ENCODE data around the gene SCRG1. TPM values are rescaled to one million over a fixed set of nuclear protein-coding genes. Genes with fewer than 3 reads are reported as not detected.

The SCRG1 gene
- total and polyA plus RNA-seq, 4 donors: 0.06 to 0.64 (median 0.13) TPM

- Histone ChIP-seq H3K4me3 (no peak overlapping the region), H3K9ac (ENCODE audit: insufficient read depth in 1 of 2, low read length in 2 of 2) (no peak overlapping the region), H3K27me3 (ENCODE audit: control insufficient read depth in 3 of 3, insufficient read depth in 3 of 3, low read length in 2 of 3) (no peaks in the 10 kb centered on the region), H3K27ac (ENCODE audit: low read depth in 1 of 2, low read length in 1 of 2) (no peak overlapping the region), H3K36me3 (ENCODE audit: control insufficient read depth in 4 of 4, insufficient read depth in 4 of 4, low read length in 4 of 4) (peaks cover 0 to 7% (median under 1%) of the 10 kb centered on the region in 4 donors), H3K4me1 (ENCODE audit: control insufficient read depth in 5 of 5, insufficient read depth in 5 of 5, low read length in 5 of 5) (no peaks in the 10 kb centered on the region), H3K9me3 (ENCODE audit: control insufficient read depth in 4 of 4, insufficient read depth in 3 of 4, low read length in 3 of 4) (no peaks in the 10 kb centered on the region)
- ATAC-seq (ENCODE audit: insufficient read depth, low FRiP score): no peak
- TF ChIP-seq CTCF (IDR thresholded peaks at IDR 0.05; ENCODE audit: control extremely low read depth, extremely low read depth): no peak
- WGBS, 2 donors: 82 to 92% methylated on average over 2 of the region's 2 CpGs
- DNase-seq: no peak
Observed at GRCh38 chr4:173403051-173403450, 4.1 kb upstream of the SCRG1 start.

- no peak for ATAC-seq (ENCODE audit: insufficient read depth, low FRiP score)
- Histone ChIP-seq H3K9me3 (ENCODE audit: control insufficient read depth in 4 of 4, insufficient read depth in 3 of 4, low read length in 3 of 4) (no peaks in the 10 kb centered on the region), H3K27ac (ENCODE audit: low read depth in 1 of 2, low read length in 1 of 2) (no peak overlapping the region), H3K4me3 (no peak overlapping the region), H3K36me3 (ENCODE audit: control insufficient read depth in 4 of 4, insufficient read depth in 4 of 4, low read length in 4 of 4) (peaks cover 0 to 7% (median 1%) of the 10 kb centered on the region in 4 donors), H3K9ac (ENCODE audit: insufficient read depth in 1 of 2, low read length in 2 of 2) (no peak overlapping the region), H3K4me1 (ENCODE audit: control insufficient read depth in 5 of 5, insufficient read depth in 5 of 5, low read length in 5 of 5) (no peaks in the 10 kb centered on the region), H3K27me3 (ENCODE audit: control insufficient read depth in 3 of 3, insufficient read depth in 3 of 3, low read length in 2 of 3) (no peaks in the 10 kb centered on the region)
- 92 to 93% methylated on average over 4 of the region's 4 CpGs for WGBS, 2 donors
- no peak for DNase-seq
- TF ChIP-seq CTCF (IDR thresholded peaks at IDR 0.05; ENCODE audit: control extremely low read depth, extremely low read depth): no peak
Observed at GRCh38 chr4:173401063-173401462, 2.1 kb upstream of the SCRG1 start.

GRCh38 chr4:173398220-173398619 is 696 bp downstream of the SCRG1 start:
- H3K4me1 ChIP-seq (ENCODE audit: control insufficient read depth in 5 of 5, insufficient read depth in 5 of 5, low read length in 5 of 5): no peaks in the 10 kb centered on the region
- ATAC-seq (ENCODE audit: insufficient read depth, low FRiP score) (no peak), DNase-seq (no peak)
- H3K36me3 ChIP-seq (ENCODE audit: control insufficient read depth in 4 of 4, insufficient read depth in 4 of 4, low read length in 4 of 4): peaks cover 0 to 3% (median under 1%) of the 10 kb centered on the region in 4 donors
- H3K27me3 ChIP-seq (ENCODE audit: control insufficient read depth in 3 of 3, insufficient read depth in 3 of 3, low read length in 2 of 3): no peaks in the 10 kb centered on the region
- no peak overlapping the region for H3K27ac ChIP-seq (ENCODE audit: low read depth in 1 of 2, low read length in 1 of 2)
- H3K9ac ChIP-seq (ENCODE audit: insufficient read depth in 1 of 2, low read length in 2 of 2): no peak overlapping the region
- no peak for TF ChIP-seq CTCF (IDR thresholded peaks at IDR 0.05; ENCODE audit: control extremely low read depth, extremely low read depth)
- H3K4me3 ChIP-seq: no peak overlapping the region
- no peaks in the 10 kb centered on the region for H3K9me3 ChIP-seq (ENCODE audit: control insufficient read depth in 4 of 4, insufficient read depth in 3 of 4, low read length in 3 of 4)

- DNase-seq (no peak), ATAC-seq (ENCODE audit: insufficient read depth, low FRiP score) (no peak)
- WGBS, 2 donors: 84 to 91% methylated on average over 1 of the region's 1 CpG
Observed at GRCh38 chr4:173397604-173398003, 1.3 kb downstream of the SCRG1 start.

More at GRCh38 chr4:173397604-173398003, 1.3 kb downstream of the SCRG1 start:
- Histone ChIP-seq H3K9me3 (ENCODE audit: control insufficient read depth in 4 of 4, insufficient read depth in 3 of 4, low read length in 3 of 4) (no peaks in the 10 kb centered on the region), H3K9ac (ENCODE audit: insufficient read depth in 1 of 2, low read length in 2 of 2) (no peak overlapping the region), H3K27me3 (ENCODE audit: control insufficient read depth in 3 of 3, insufficient read depth in 3 of 3, low read length in 2 of 3) (no peaks in the 10 kb centered on the region), H3K27ac (ENCODE audit: low read depth in 1 of 2, low read length in 1 of 2) (no peak overlapping the region), H3K4me3 (no peak overlapping the region), H3K36me3 (ENCODE audit: control insufficient read depth in 4 of 4, insufficient read depth in 4 of 4, low read length in 4 of 4) (peaks cover 0 to 4% (median 2%) of the 10 kb centered on the region in 4 donors), H3K4me1 (ENCODE audit: control insufficient read depth in 5 of 5, insufficient read depth in 5 of 5, low read length in 5 of 5) (no peaks in the 10 kb centered on the region)
- TF ChIP-seq CTCF (IDR thresholded peaks at IDR 0.05; ENCODE audit: control extremely low read depth, extremely low read depth): no peak

All from lung (tissue), 12 donors.